Epithelial cell of proximal tubule (primary cell): Measurements from ENCODE around the gene MORN1. TPM values are rescaled to one million over a fixed set of nuclear protein-coding genes. Genes with fewer than 3 reads are reported as not detected.

ENCODE experiments used
- DNase-seq: peaks from one replicate; pipeline ENCODE4 v3.0.0-alpha.2; 2011; ENCODE audit warnings: low read depth
- H3K4me3 ChIP-seq: 2 replicates; pipeline ENCODE4 v1.5.1; 2011; ENCODE audit warnings: low read depth, mild to moderate bottlenecking, low read length
- total RNA-seq: library from RNA; depleted of rRNA; stranded (reverse); fragments of >200 nt; gene quantifications from 2 replicates; pipeline ENCODE4 v1.2.3, GENCODE V29; 2015
- TF ChIP-seq, protein P1 (sequence below): conservative IDR thresholded peaks from 2 replicates; pipeline ENCODE4 v1.5.1; 2012; ENCODE audit warnings: low read depth, mild to moderate bottlenecking, low read length

MORN1 gene
- total RNA-seq, 1 donor from 2014 or later: 8.1 TPM

GRCh38 chr1:2351723-2352122 lies 39.6 kb downstream of the MORN1 start:
- H3K4me3 ChIP-seq: no peak overlapping the region
- TF ChIP-seq, protein P1, sequence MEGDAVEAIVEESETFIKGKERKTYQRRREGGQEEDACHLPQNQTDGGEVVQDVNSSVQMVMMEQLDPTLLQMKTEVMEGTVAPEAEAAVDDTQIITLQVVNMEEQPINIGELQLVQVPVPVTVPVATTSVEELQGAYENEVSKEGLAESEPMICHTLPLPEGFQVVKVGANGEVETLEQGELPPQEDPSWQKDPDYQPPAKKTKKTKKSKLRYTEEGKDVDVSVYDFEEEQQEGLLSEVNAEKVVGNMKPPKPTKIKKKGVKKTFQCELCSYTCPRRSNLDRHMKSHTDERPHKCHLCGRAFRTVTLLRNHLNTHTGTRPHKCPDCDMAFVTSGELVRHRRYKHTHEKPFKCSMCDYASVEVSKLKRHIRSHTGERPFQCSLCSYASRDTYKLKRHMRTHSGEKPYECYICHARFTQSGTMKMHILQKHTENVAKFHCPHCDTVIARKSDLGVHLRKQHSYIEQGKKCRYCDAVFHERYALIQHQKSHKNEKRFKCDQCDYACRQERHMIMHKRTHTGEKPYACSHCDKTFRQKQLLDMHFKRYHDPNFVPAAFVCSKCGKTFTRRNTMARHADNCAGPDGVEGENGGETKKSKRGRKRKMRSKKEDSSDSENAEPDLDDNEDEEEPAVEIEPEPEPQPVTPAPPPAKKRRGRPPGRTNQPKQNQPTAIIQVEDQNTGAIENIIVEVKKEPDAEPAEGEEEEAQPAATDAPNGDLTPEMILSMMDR: no peak
- DNase-seq: no peak

- no peak for DNase-seq
- TF ChIP-seq, protein P1: no peak
- H3K4me3 ChIP-seq: no peak overlapping the region
Observed at GRCh38 chr1:2350911-2351655, 40.3 kb downstream of the MORN1 start.

GRCh38 chr1:2350501-2350900 lies 40.9 kb downstream of the MORN1 start:
- DNase-seq: no peak
- TF ChIP-seq, protein P1: no peak
- H3K4me3 ChIP-seq: no peak overlapping the region

GRCh38 chr1:2349806-2350205 lies 41.5 kb downstream of the MORN1 start:
- no peak for DNase-seq
- no peak overlapping the region for H3K4me3 ChIP-seq
- TF ChIP-seq, protein P1: no peak

GRCh38 chr1:2348346-2349325 lies 42.7 kb downstream of the MORN1 start:
- DNase-seq: no peak
- H3K4me3 ChIP-seq: no peak overlapping the region
- TF ChIP-seq, protein P1: no peak

GRCh38 chr1:2347896-2348295 lies 43.5 kb downstream of the MORN1 start:
- TF ChIP-seq, protein P1: no peak
- no peak overlapping the region for H3K4me3 ChIP-seq
- DNase-seq: no peak
